Measurements from ENCODE around the gene SMAD6. TPM values are rescaled to one million over a fixed set of nuclear protein-coding genes. Genes with fewer than 3 reads are reported as not detected.

SMAD6 gene
- total RNA-seq, 1 donor from 2014 or later: 14.6 TPM

DNA sequence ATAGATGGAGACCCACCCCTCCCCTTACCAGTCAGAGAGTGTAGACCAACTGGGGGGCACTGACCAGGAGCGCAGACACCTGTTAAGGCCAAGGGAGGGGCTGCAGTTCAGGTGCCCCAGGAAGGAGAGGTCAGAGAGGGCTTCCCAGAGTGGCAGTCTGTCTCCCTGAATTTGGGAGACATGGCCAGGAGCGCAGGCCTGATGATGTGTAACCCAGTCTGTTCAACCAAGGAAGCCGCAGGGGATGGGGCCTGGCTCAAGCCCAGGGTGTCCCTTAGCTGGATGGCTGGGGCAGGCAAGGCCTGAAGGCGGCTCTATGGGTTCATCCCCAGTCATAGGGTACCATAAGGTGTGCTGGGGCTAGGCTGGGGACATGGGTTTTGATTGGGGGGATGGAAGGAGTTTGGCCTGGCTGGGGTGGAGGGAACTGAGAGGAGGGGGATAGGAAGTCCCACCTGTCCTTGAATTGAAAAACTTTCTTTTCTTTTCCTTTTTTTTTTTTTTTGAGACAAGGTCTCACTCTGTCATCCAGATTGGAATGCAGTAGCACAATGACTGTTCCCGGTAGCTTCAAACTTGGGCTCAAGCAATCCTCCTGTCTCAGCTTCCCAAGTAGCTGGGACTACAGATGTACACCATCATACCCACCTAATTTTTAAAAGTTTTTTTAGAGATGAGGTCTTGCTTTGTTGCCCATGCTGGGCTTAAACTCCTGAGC is 75.7 kb downstream of the SMAD6 start:
- no peak for DNase-seq (ENCODE audit: extremely low spot score, unreplicated experiment)
- Mint-ChIP-seq H3K4me3 (ENCODE audit: unreplicated experiment) (no peak overlapping the region), H3K27ac (ENCODE audit: unreplicated experiment) (no peak overlapping the region), H3K4me1 (ENCODE audit: unreplicated experiment) (peaks cover 72% of the 10 kb centered on the region), H3K36me3 (ENCODE audit: unreplicated experiment) (no peaks in the 10 kb centered on the region), H3K9me3 (ENCODE audit: unreplicated experiment) (no peaks in the 10 kb centered on the region), H3K27me3 (ENCODE audit: unreplicated experiment) (no peaks in the 10 kb centered on the region)
- TF ChIP-seq, protein P1, sequence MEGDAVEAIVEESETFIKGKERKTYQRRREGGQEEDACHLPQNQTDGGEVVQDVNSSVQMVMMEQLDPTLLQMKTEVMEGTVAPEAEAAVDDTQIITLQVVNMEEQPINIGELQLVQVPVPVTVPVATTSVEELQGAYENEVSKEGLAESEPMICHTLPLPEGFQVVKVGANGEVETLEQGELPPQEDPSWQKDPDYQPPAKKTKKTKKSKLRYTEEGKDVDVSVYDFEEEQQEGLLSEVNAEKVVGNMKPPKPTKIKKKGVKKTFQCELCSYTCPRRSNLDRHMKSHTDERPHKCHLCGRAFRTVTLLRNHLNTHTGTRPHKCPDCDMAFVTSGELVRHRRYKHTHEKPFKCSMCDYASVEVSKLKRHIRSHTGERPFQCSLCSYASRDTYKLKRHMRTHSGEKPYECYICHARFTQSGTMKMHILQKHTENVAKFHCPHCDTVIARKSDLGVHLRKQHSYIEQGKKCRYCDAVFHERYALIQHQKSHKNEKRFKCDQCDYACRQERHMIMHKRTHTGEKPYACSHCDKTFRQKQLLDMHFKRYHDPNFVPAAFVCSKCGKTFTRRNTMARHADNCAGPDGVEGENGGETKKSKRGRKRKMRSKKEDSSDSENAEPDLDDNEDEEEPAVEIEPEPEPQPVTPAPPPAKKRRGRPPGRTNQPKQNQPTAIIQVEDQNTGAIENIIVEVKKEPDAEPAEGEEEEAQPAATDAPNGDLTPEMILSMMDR (IDR thresholded peaks at IDR 0.05): no peak

GRCh38 chr15:66778314-66778665 is 76.3 kb downstream of the SMAD6 start:
- TF ChIP-seq, protein P1 (IDR thresholded peaks at IDR 0.05): no peak
- H3K36me3 Mint-ChIP-seq (ENCODE audit: unreplicated experiment): no peaks in the 10 kb centered on the region
- no peak overlapping the region for H3K4me3 Mint-ChIP-seq (ENCODE audit: unreplicated experiment)
- DNase-seq (ENCODE audit: extremely low spot score, unreplicated experiment): no peak
- H3K27ac Mint-ChIP-seq (ENCODE audit: unreplicated experiment): no peak overlapping the region
- H3K27me3 Mint-ChIP-seq (ENCODE audit: unreplicated experiment): no peaks in the 10 kb centered on the region
- H3K4me1 Mint-ChIP-seq (ENCODE audit: unreplicated experiment): peaks cover 67% of the 10 kb centered on the region
- H3K9me3 Mint-ChIP-seq (ENCODE audit: unreplicated experiment): no peaks in the 10 kb centered on the region

- Mint-ChIP-seq H3K9me3 (ENCODE audit: unreplicated experiment) (no peaks in the 10 kb centered on the region), H3K4me1 (ENCODE audit: unreplicated experiment) (peaks cover 63% of the 10 kb centered on the region), H3K27me3 (ENCODE audit: unreplicated experiment) (no peaks in the 10 kb centered on the region), H3K36me3 (ENCODE audit: unreplicated experiment) (no peaks in the 10 kb centered on the region), H3K27ac (ENCODE audit: unreplicated experiment) (no peak overlapping the region), H3K4me3 (ENCODE audit: unreplicated experiment) (no peak overlapping the region)
- TF ChIP-seq, protein P1 (IDR thresholded peaks at IDR 0.05): no peak
- DNase-seq (ENCODE audit: extremely low spot score, unreplicated experiment): no peak
Observed at GRCh38 chr15:66778716-66779115, 76.7 kb downstream of the SMAD6 start.

- TF ChIP-seq, protein P1 (IDR thresholded peaks at IDR 0.05): no peak
- DNase-seq (ENCODE audit: extremely low spot score, unreplicated experiment): no peak
- Mint-ChIP-seq H3K36me3 (ENCODE audit: unreplicated experiment) (no peaks in the 10 kb centered on the region), H3K9me3 (ENCODE audit: unreplicated experiment) (no peaks in the 10 kb centered on the region), H3K27me3 (ENCODE audit: unreplicated experiment) (no peaks in the 10 kb centered on the region), H3K27ac (ENCODE audit: unreplicated experiment) (peak overlapping the region; percentile 18), H3K4me1 (ENCODE audit: unreplicated experiment) (peaks cover 56% of the 10 kb centered on the region), H3K4me3 (ENCODE audit: unreplicated experiment) (no peak overlapping the region)
Observed at GRCh38 chr15:66779331-66780009, 77.4 kb downstream of the SMAD6 start.

GRCh38 chr15:66780172-66780972 is 78.3 kb downstream of the SMAD6 start:
- Mint-ChIP-seq H3K4me1 (ENCODE audit: unreplicated experiment) (peaks cover 54% of the 10 kb centered on the region), H3K9me3 (ENCODE audit: unreplicated experiment) (no peaks in the 10 kb centered on the region), H3K36me3 (ENCODE audit: unreplicated experiment) (no peaks in the 10 kb centered on the region), H3K27me3 (ENCODE audit: unreplicated experiment) (no peaks in the 10 kb centered on the region), H3K4me3 (ENCODE audit: unreplicated experiment) (no peak overlapping the region), H3K27ac (ENCODE audit: unreplicated experiment) (no peak overlapping the region)
- DNase-seq (ENCODE audit: extremely low spot score, unreplicated experiment): no peak
- TF ChIP-seq, protein P1 (IDR thresholded peaks at IDR 0.05): no peak
